Measurements from ENCODE around the gene NIT1. TPM values are rescaled to one million over a fixed set of nuclear protein-coding genes. Genes with fewer than 3 reads are reported as not detected.

NIT1 gene
- total RNA-seq, 1 donor from 2014 or later: 48.6 TPM

DNA sequence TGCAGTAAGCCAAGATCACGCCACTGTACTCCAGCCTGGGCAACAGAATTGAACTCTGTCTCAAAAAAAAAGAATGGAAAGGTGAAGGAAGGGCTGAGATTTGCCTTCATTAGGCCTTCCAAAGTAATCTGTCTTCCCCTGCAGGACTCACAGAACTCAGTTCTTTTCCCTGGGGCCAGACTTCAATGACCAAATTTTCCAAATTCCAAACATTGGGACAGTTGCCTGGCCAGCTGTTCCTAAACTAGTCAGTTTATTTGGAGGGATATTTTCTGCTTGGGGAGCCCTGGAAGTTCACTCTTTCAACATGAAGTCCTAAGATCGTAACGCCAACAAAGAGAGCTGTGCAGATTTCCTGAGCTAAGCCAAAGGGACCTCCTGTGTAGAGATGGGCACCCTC is 20.0 kb downstream of the NIT1 start:
- no peaks in the 10 kb centered on the region for H3K9me3 Mint-ChIP-seq

DNA sequence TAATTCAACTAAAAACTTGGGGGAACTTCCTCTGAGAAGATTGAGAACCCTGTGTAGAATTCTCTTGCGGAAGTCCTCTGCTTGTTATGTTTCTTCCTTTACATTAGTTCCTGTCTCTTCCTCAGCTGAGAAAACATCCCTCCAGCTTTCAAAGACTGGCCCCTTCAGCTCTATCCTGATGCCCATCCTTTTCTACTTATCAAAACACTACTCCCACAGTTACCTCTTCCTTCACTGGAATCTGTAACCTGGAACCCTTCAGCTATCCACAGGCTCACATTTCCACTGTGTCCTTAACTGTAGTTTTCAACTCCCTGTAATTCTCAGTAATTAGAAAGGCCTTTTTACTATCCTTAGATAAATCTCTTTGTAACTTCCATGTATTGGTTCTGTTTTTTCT is 20.5 kb downstream of the NIT1 start:
- Mint-ChIP-seq H3K4me1 (no peaks in the 10 kb centered on the region), H3K36me3 (ENCODE audit: low read depth) (peaks cover 2% of the 10 kb centered on the region), H3K4me3 (peak overlapping the region; percentile 65), H3K9me3 (no peaks in the 10 kb centered on the region), H3K27me3 (ENCODE audit: low read depth) (no peaks in the 10 kb centered on the region), H3K27ac (ENCODE audit: unreplicated experiment) (no peak overlapping the region)
- DNase-seq (ENCODE audit: low read depth, low spot score): no peak
- TF ChIP-seq, protein P1, sequence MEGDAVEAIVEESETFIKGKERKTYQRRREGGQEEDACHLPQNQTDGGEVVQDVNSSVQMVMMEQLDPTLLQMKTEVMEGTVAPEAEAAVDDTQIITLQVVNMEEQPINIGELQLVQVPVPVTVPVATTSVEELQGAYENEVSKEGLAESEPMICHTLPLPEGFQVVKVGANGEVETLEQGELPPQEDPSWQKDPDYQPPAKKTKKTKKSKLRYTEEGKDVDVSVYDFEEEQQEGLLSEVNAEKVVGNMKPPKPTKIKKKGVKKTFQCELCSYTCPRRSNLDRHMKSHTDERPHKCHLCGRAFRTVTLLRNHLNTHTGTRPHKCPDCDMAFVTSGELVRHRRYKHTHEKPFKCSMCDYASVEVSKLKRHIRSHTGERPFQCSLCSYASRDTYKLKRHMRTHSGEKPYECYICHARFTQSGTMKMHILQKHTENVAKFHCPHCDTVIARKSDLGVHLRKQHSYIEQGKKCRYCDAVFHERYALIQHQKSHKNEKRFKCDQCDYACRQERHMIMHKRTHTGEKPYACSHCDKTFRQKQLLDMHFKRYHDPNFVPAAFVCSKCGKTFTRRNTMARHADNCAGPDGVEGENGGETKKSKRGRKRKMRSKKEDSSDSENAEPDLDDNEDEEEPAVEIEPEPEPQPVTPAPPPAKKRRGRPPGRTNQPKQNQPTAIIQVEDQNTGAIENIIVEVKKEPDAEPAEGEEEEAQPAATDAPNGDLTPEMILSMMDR (conservative IDR thresholded peaks at IDR 0.05): no peak

More for the DNA sequence above, 20.0 kb downstream of the NIT1 start:
- H3K36me3 Mint-ChIP-seq (ENCODE audit: low read depth): peaks cover 2% of the 10 kb centered on the region
- no peak for DNase-seq (ENCODE audit: low read depth, low spot score)
- H3K4me1 Mint-ChIP-seq: no peaks in the 10 kb centered on the region
- TF ChIP-seq, protein P1 (conservative IDR thresholded peaks at IDR 0.05): no peak
- H3K27me3 Mint-ChIP-seq (ENCODE audit: low read depth): no peaks in the 10 kb centered on the region
- no peak overlapping the region for H3K4me3 Mint-ChIP-seq
- no peak overlapping the region for H3K27ac Mint-ChIP-seq (ENCODE audit: unreplicated experiment)

DNA sequence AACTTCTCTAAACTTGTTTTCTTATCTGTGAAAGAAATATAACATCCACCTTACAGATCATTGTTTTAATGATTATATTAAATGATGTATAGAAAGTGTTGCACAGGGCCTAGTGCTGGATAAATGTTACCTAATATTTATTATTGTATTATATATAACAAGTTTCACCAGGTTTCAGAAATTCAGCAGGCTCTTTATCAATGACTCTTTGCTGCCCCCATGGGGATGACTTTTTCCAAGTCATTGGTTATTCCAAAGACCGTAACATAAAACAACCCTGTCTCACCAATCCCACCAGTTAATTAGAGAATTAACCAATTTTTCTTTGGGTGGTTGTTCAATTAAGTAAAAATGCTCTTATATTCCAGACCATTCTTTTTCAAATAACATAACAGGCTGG is 21.9 kb downstream of the NIT1 start:
- H3K4me3 Mint-ChIP-seq: no peak overlapping the region
- peaks cover 2% of the 10 kb centered on the region for H3K36me3 Mint-ChIP-seq (ENCODE audit: low read depth)
- no peaks in the 10 kb centered on the region for H3K27me3 Mint-ChIP-seq (ENCODE audit: low read depth)
- TF ChIP-seq, protein P1 (conservative IDR thresholded peaks at IDR 0.05): peak; percentile 72
- H3K27ac Mint-ChIP-seq (ENCODE audit: unreplicated experiment): no peak overlapping the region
- no peaks in the 10 kb centered on the region for H3K9me3 Mint-ChIP-seq
- DNase-seq (ENCODE audit: low read depth, low spot score): peak; percentile 41
- H3K4me1 Mint-ChIP-seq: no peaks in the 10 kb centered on the region

DNA sequence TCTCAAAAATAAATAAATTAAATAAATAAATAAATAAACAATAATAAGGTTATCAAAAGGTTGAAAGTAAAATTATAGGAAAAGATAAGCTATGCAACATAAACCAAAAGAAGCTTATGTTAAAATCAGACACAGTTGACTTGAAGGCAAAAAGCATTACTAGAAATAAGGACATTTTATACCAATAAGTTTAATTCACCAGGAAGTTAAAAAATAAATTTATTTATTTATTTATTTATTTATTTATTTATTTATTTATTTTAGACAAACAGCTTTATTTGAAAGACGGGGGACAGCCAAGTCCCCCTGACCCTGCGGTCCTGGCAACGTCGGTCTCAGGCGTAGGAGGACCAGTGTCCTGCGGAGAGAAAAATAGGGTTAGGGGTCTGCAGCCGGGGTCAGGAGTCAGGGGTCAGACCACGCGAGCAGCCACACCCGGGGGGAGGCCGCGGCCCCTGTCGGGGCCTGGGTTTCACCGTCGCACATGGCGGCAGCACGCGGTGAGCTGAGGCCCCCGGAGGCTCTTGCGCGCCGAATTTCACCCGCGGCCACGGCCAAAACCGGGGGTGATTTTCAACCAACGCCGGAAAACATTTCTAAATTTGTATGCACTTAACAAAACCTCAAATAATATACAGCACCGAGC is 23.0 kb downstream of the NIT1 start:
- TF ChIP-seq, protein P1 (conservative IDR thresholded peaks at IDR 0.05): no peak
- no peaks in the 10 kb centered on the region for H3K27me3 Mint-ChIP-seq (ENCODE audit: low read depth)
- no peaks in the 10 kb centered on the region for H3K9me3 Mint-ChIP-seq
- H3K4me1 Mint-ChIP-seq: no peaks in the 10 kb centered on the region
- DNase-seq (ENCODE audit: low read depth, low spot score): no peak
- no peak overlapping the region for H3K27ac Mint-ChIP-seq (ENCODE audit: unreplicated experiment)
- no peaks in the 10 kb centered on the region for H3K36me3 Mint-ChIP-seq (ENCODE audit: low read depth)
- no peak overlapping the region for H3K4me3 Mint-ChIP-seq

DNA sequence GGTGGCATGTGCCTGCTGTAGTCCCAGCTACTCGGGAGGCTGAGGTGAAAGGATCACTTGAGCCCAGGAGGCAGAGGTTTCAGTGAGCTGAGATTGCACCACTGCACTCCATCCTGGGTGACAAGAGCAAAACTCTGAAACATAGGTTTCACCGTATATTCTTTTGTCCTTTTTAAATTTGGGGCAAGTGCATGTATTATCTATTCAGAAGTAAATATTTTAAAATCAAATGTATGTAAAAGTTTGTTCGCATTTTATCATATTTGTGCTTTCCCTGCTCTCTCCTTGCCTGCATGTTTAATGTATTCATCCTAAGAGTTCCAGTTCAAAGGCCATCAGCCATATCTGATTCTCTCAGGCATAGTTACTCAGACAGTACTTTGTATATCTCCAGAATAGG is 27.9 kb downstream of the NIT1 start:
- no peaks in the 10 kb centered on the region for H3K9me3 Mint-ChIP-seq
- no peak overlapping the region for H3K4me3 Mint-ChIP-seq
- no peaks in the 10 kb centered on the region for H3K27me3 Mint-ChIP-seq (ENCODE audit: low read depth)
- H3K4me1 Mint-ChIP-seq: peaks cover 5% of the 10 kb centered on the region
- DNase-seq (ENCODE audit: low read depth, low spot score): no peak
- no peak overlapping the region for H3K27ac Mint-ChIP-seq (ENCODE audit: unreplicated experiment)
- TF ChIP-seq, protein P1 (conservative IDR thresholded peaks at IDR 0.05): no peak
- H3K36me3 Mint-ChIP-seq (ENCODE audit: low read depth): no peaks in the 10 kb centered on the region

Data from neural crest cell (in vitro differentiated cells).